Peyer's patch (tissue), 4 donors: ENCODE data around the gene CPNE9. TPM values are rescaled to one million over a fixed set of nuclear protein-coding genes. Genes with fewer than 3 reads are reported as not detected.
A peak's percentile ranks its signal among the peaks of the same experiment; 100 is the strongest.

Experiments
- DNase-seq, 3 donors: peaks; one replicate each; pipeline ENCODE4 v3.0.0-alpha.2; 2017 to 2019
- H3K27ac ChIP-seq, 4 donors: fragments of 200-600 bp; sonication (generic); one replicate each; pipeline ENCODE4 v1.5.1; 2016 to 2019
- H3K27me3 ChIP-seq, 2 donors: fragments of 200-600 bp; sonication (generic); one replicate each; pipeline ENCODE4 v1.5.1; 2019
- H3K36me3 ChIP-seq, 3 donors: fragments of 200-600 bp; sonication (generic); one replicate each; pipeline ENCODE4 v1.5.1; 2016 to 2019
- H3K4me1 ChIP-seq, 4 donors: fragments of 200-600 bp; sonication (generic); one replicate each; pipeline ENCODE4 v1.5.1; 2016 to 2019
- H3K4me3 ChIP-seq, 4 donors: fragments of 200-600 bp; sonication (generic); 1 replicate in 3 of 4; 2 replicates in 1 of 4; pipeline ENCODE4 v1.5.1; 2016 to 2019; ENCODE audit warnings: mild to moderate bottlenecking in 1 of 4
- H3K9me3 ChIP-seq, 4 donors: fragments of 200-600 bp; sonication (generic); one replicate each; pipeline ENCODE4 v1.5.1; 2016 to 2019; ENCODE audit warnings: mild to moderate bottlenecking in 1 of 4
- POLR2A ChIP-seq, 2 donors: fragments of 450-650 bp; IDR thresholded peaks; one replicate each; pipeline ENCODE4 v1.5.1; 2017; ENCODE audit warnings: antibody characterized with exemption in 2 of 2, mild to moderate bottlenecking in 2 of 2, moderate library complexity in 2 of 2
- total RNA-seq, 4 donors: library from RNA; depleted of rRNA; stranded (reverse); fragments of >200 nt; gene quantifications; one replicate each; pipeline ENCODE4 v1.1.0, GENCODE V29; 2016
- TF ChIP-seq, protein P1 (sequence below), 6 experiments: fragments of 450-650 bp in 4 of 6; fragments of 200-600 bp in 2 of 6; sonication (generic) in 1 of 6; IDR thresholded peaks; one replicate each; pipeline ENCODE4 v1.5.1; 2017 to 2019; ENCODE audit warnings: antibody characterized with exemption in 6 of 6, mild to moderate bottlenecking in 3 of 6, moderate library complexity in 1 of 6

Gene CPNE9
- total RNA-seq, 4 donors from 2014 or later = not detected

DNA sequence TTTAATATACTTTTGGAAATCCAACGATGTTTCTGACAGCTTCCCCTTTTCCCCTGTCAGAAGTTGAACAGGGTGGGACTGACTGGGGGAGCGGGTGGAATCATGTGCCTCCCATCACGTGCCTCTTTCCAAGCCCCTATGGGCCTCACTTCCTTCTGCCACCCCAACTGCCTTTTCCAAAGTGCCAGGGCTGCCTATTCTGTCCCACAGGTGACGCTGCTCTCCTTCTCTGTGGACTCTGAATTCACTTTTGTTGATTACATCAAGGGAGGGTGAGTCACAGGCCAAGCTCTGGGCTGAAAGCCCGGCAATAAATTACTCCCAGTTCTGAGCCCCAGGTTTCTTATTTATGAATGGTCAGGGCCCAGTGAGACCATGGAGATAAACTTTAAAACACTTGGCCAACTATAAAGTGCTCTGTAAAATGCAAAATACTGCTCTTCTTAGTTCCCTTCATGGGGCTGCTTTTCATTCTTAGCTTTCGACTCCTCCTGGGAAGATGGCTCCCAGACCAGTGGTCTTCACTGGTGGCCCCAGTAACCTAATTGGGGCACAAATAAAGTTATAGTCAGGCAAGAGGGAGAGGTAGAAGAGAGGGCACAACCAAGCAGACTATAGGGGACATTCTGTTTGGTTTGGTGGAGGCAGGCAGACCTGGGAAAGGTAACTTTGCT lies 12.3 kb downstream of the CPNE9 start:
- Histone ChIP-seq H3K36me3 (no peaks in the 10 kb centered on the region), H3K27ac (no peak overlapping the region), H3K9me3 (no peaks in the 10 kb centered on the region), H3K4me1 (peaks cover 0 to 13% (median 0%) of the 10 kb centered on the region in 4 donors), H3K4me3 (no peak overlapping the region), H3K27me3 (no peaks in the 10 kb centered on the region)
- peak; percentile 28 to 90 (median 68) for DNase-seq
- TF ChIP-seq, protein P1, sequence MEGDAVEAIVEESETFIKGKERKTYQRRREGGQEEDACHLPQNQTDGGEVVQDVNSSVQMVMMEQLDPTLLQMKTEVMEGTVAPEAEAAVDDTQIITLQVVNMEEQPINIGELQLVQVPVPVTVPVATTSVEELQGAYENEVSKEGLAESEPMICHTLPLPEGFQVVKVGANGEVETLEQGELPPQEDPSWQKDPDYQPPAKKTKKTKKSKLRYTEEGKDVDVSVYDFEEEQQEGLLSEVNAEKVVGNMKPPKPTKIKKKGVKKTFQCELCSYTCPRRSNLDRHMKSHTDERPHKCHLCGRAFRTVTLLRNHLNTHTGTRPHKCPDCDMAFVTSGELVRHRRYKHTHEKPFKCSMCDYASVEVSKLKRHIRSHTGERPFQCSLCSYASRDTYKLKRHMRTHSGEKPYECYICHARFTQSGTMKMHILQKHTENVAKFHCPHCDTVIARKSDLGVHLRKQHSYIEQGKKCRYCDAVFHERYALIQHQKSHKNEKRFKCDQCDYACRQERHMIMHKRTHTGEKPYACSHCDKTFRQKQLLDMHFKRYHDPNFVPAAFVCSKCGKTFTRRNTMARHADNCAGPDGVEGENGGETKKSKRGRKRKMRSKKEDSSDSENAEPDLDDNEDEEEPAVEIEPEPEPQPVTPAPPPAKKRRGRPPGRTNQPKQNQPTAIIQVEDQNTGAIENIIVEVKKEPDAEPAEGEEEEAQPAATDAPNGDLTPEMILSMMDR (IDR thresholded peaks at IDR 0.05) = peak in 4 of 6 experiments; percentile 53 to 95 (median 88)
- TF ChIP-seq POLR2A (IDR thresholded peaks at IDR 0.05) = no peak

GRCh38 chr3:9716801-9717555 lies 13.3 kb downstream of the CPNE9 start:
- no peak overlapping the region for H3K4me3 ChIP-seq
- no peaks in the 10 kb centered on the region for H3K9me3 ChIP-seq
- H3K27me3 ChIP-seq = no peaks in the 10 kb centered on the region
- peaks cover 0 to 13% (median 0%) of the 10 kb centered on the region in 4 donors for H3K4me1 ChIP-seq
- H3K27ac ChIP-seq = no peak overlapping the region
- no peak for DNase-seq
- no peaks in the 10 kb centered on the region for H3K36me3 ChIP-seq
- TF ChIP-seq, protein P1 (IDR thresholded peaks at IDR 0.05) = no peak
- TF ChIP-seq POLR2A (IDR thresholded peaks at IDR 0.05) = no peak

DNA sequence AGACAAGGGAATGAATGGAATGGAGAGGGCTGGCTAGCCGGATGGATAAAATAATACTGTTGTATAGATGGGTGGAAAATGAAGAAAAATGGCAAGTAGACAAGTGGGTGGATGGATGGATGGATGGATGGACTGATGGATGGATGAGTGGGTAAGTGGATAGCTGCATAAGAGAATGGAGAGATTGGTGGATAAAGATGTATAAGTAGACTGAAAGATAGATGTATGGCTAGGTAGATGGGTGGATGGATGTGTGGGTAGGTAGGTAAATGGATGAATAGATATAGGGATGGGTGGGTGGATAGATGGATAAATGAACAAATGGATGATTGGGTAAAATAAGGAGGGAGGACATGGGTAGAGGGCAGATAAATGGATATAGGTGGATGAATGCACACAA lies 13.9 kb downstream of the CPNE9 start:
- Histone ChIP-seq H3K27me3 (no peaks in the 10 kb centered on the region), H3K27ac (no peak overlapping the region), H3K4me3 (no peak overlapping the region), H3K4me1 (peaks cover 0 to 13% (median 0%) of the 10 kb centered on the region in 4 donors), H3K9me3 (no peaks in the 10 kb centered on the region), H3K36me3 (no peaks in the 10 kb centered on the region)
- DNase-seq = no peak
- no peak for TF ChIP-seq POLR2A (IDR thresholded peaks at IDR 0.05)
- TF ChIP-seq, protein P1 (IDR thresholded peaks at IDR 0.05) = no peak

DNA sequence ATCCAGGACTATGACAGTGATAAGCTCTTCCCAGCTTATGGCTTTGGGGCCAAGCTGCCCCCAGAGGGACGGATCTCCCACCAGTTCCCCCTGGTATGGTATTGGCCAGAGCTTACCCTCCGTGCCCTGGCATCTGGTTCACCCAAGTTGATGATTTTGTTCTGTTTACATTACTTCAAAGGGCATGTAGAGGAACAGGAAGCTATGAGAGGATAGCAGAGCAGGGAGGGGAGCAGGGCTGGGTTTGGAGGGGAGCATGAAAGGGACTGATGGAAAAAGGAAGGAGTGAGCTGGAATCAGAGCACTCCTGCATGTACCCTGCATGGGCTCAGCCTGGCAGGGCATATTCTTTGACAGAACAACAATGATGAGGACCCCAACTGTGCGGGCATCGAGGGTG lies 14.5 kb downstream of the CPNE9 start:
- Histone ChIP-seq H3K4me1 (peaks cover 0 to 13% (median 0%) of the 10 kb centered on the region in 4 donors), H3K36me3 (no peaks in the 10 kb centered on the region), H3K9me3 (no peaks in the 10 kb centered on the region), H3K27ac (no peak overlapping the region), H3K4me3 (no peak overlapping the region), H3K27me3 (no peaks in the 10 kb centered on the region)
- DNase-seq = no peak
- TF ChIP-seq, protein P1 (IDR thresholded peaks at IDR 0.05) = no peak
- TF ChIP-seq POLR2A (IDR thresholded peaks at IDR 0.05) = no peak

DNA sequence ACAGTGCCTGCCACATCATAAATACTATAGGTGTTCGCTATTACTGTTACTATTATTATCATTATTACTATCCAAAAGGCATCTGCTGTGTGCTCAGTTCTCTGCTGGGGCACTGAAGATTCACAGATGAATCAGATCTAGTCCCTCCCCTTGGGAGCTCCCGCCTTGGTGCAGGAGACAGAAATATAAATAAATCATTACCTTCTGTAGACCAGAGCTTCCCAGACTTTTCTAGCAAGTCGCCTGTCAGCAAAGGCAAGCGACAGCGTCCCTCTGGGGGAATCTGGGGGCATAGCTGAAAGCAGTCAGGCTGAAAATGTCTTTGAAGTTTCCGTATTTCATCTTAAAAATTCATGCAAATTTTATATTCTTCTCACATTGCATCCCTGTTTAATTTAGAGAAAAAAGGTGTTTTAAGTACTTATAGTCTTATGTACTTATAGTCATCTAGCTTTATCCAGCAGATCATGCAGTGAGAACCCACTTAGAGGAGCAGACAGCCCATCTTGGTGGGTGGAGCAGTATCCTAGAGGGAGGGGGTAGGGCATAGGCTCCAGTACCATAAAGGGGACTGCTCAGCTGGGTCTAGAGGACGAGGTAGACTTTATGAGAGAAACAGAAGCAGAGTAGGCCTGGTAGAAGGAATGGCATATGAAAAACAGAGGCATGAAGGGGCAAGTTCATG lies 17.5 kb downstream of the CPNE9 start:
- no peak for TF ChIP-seq POLR2A (IDR thresholded peaks at IDR 0.05)
- TF ChIP-seq, protein P1 (IDR thresholded peaks at IDR 0.05) = no peak
- Histone ChIP-seq H3K4me3 (no peak overlapping the region), H3K27me3 (no peaks in the 10 kb centered on the region), H3K4me1 (peaks cover 0 to 3% (median 0%) of the 10 kb centered on the region in 4 donors), H3K27ac (no peak overlapping the region), H3K36me3 (no peaks in the 10 kb centered on the region), H3K9me3 (no peaks in the 10 kb centered on the region)
- DNase-seq = no peak
